D721Med (cell line): Measurements from ENCODE around the gene KIF6.

Experiments used
- DNase-seq: peaks from one replicate; pipeline ENCODE4 v3.0.0; 2011; ENCODE audit warnings: low spot score; ENCODE audit not compliant: insufficient read length
- FAIRE-seq: peaks from 2 replicates; lab custom pipeline; 2011; peaks lifted over from hg19 to GRCh38; lab: Jason Lieb, UNC
- CTCF ChIP-seq: IDR thresholded peaks from 2 replicates; pipeline ENCODE4 v1.5.1; 2012; ENCODE audit warnings: mild to moderate bottlenecking, control low read depth; ENCODE audit not compliant: insufficient read depth; ENCODE audit errors: missing control alignments

Gene KIF6

DNA sequence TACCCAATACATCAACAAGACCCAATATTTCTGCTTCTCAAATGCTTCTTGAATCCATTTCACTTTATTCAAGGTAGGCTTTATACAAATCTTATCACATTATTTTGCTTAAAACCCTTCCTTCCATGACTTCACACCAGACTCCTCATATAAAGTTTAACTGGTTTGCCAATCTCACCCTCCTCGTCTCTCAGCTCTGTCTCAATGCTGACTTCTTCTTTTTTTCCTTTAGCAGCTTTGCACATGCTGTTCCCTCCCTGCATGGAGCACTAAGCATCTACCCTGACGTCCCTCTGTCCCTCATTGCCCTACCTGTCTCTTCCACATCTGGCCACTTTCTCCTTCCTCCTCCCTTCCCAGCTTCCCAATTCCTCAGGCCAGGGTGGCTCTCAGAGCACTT is 442.4 kb downstream of the KIF6 start:
- no peak for TF ChIP-seq CTCF
- no peak for FAIRE-seq
- no peak for DNase-seq

DNA sequence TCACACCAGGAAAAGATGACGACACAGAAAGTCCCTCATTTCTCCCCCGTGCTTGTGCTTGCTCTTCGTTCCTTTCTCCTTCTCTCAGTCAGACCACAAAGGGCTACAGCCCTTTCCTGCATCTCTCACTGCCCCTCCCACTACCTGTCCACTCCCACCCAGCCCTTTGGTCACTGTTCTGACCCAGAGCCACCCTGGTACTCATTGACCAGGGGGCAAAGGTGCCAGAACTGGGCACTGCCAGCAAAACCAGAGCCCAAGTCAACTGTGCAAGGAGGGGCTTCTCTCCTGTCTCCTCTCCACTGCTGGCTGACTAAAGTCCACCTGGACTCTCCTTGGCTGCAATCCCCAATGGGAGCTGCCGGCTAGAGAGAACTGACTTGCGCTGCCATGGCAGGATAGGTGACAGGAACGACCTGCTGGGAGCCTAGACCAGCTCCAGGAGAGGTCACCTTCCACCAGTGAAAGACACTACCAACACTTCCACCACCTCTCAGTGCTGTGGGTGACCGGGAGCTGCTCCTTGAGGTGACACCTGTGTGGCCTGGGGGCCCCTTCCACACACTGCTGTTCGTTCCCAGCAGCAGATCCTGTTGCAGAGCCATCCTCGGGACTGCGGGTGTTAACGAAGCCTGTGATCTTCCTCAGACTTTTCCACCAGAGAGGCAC is 443.8 kb downstream of the KIF6 start:
- DNase-seq, result no peak
- FAIRE-seq, result no peak
- no peak for TF ChIP-seq CTCF

GRCh38 chr6:39280247-39280731 is 444.9 kb downstream of the KIF6 start:
- no peak for FAIRE-seq
- no peak for TF ChIP-seq CTCF
- DNase-seq, result no peak
